ENCODE results near the gene FCHSD2. TPM values are rescaled to one million over a fixed set of nuclear protein-coding genes. Genes with fewer than 3 reads are reported as not detected.

Gene FCHSD2
- total RNA-seq, 1 donor from 2014 or later = 22.2 TPM

DNA sequence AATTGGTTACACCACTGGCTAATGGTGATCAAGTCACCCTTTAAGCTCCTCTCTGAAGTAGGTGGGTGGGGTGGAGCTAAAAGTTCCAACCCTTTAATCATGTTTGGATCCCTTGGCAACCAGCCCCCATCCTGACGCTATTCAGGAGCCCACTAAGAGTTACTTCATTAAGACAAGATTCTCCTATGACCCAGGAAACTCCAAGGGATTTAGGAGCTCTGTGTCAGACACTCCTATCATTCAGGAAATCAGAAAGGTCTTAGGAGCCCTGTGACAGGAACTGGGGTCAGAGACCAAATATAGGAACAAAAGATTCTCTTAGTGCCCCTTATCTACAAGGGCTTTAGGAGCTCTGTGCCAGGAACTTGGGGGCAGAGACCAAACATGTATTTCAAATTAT, 186.7 kb downstream of the FCHSD2 start:
- Histone ChIP-seq H3K4me3 (no peak overlapping the region), H3K4me1 (peaks cover 12% of the 10 kb centered on the region), H3K27ac (no peak overlapping the region), H3K27me3 (no peaks in the 10 kb centered on the region), H3K79me2 (ENCODE audit: low read depth) (no peaks in the 10 kb centered on the region), H3K9me3 (ENCODE audit: low read depth) (no peaks in the 10 kb centered on the region), H3K36me3 (no peaks in the 10 kb centered on the region), H2AFZ (replicated peaks) (no peak overlapping the region), H3K9ac (no peak overlapping the region), H3K4me2 (peak overlapping the region; percentile 19), H4K20me1 (ENCODE audit: low read depth) (no peaks in the 10 kb centered on the region), H3F3A (ENCODE audit: low read depth) (peaks cover 3% of the 10 kb centered on the region)
- Mint-ChIP-seq H3K4me3 (no peak overlapping the region), H3K27me3 (ENCODE audit: insufficient read depth, low read depth) (no peaks in the 10 kb centered on the region), H3K4me1 (peaks cover 13% of the 10 kb centered on the region), H3K9me3 (no peaks in the 10 kb centered on the region), H3K27ac (no peak overlapping the region), H3K36me3 (peaks cover 5% of the 10 kb centered on the region)
- TF ChIP-seq EZH2phosphoT487 (IDR thresholded peaks at IDR 0.05) (no peak), EZH2 (IDR thresholded peaks at IDR 0.05) (no peak), CTCF (IDR thresholded peaks at IDR 0.05) (no peak)
- peak; percentile 4 for DNase-seq (ENCODE audit: low spot score)

- Histone ChIP-seq H3K9me3 (ENCODE audit: low read depth) (no peaks in the 10 kb centered on the region), H3K4me1 (peaks cover 15% of the 10 kb centered on the region), H3K27me3 (no peaks in the 10 kb centered on the region), H3K36me3 (no peaks in the 10 kb centered on the region), H2AFZ (replicated peaks) (no peak overlapping the region), H3K79me2 (ENCODE audit: low read depth) (no peaks in the 10 kb centered on the region), H3K27ac (no peak overlapping the region), H3K9ac (no peak overlapping the region), H4K20me1 (ENCODE audit: low read depth) (no peaks in the 10 kb centered on the region), H3K4me3 (no peak overlapping the region), H3F3A (ENCODE audit: low read depth) (peaks cover 3% of the 10 kb centered on the region), H3K4me2 (no peak overlapping the region)
- Mint-ChIP-seq H3K36me3 (peaks cover 5% of the 10 kb centered on the region), H3K4me1 (peaks cover 13% of the 10 kb centered on the region), H3K9me3 (no peaks in the 10 kb centered on the region), H3K27ac (no peak overlapping the region), H3K27me3 (ENCODE audit: insufficient read depth, low read depth) (no peaks in the 10 kb centered on the region), H3K4me3 (no peak overlapping the region)
- TF ChIP-seq EZH2phosphoT487 (IDR thresholded peaks at IDR 0.05) = no peak
- no peak for TF ChIP-seq CTCF (IDR thresholded peaks at IDR 0.05)
- TF ChIP-seq EZH2 (IDR thresholded peaks at IDR 0.05) = no peak
- no peak for DNase-seq (ENCODE audit: low spot score)
Observed at GRCh38 chr11:72954860-72955259, 187.3 kb downstream of the FCHSD2 start.

GRCh38 chr11:72953637-72954036, 188.5 kb downstream of the FCHSD2 start:
- DNase-seq (ENCODE audit: low spot score) = no peak
- Histone ChIP-seq H3K9ac (no peak overlapping the region), H3K4me1 (peaks cover 15% of the 10 kb centered on the region), H3K9me3 (ENCODE audit: low read depth) (no peaks in the 10 kb centered on the region), H3K27me3 (no peaks in the 10 kb centered on the region), H3F3A (ENCODE audit: low read depth) (peaks cover 3% of the 10 kb centered on the region), H3K79me2 (ENCODE audit: low read depth) (no peaks in the 10 kb centered on the region), H3K4me3 (no peak overlapping the region), H4K20me1 (ENCODE audit: low read depth) (no peaks in the 10 kb centered on the region), H3K36me3 (no peaks in the 10 kb centered on the region), H3K27ac (no peak overlapping the region), H2AFZ (replicated peaks) (no peak overlapping the region), H3K4me2 (no peak overlapping the region)
- Mint-ChIP-seq H3K27me3 (ENCODE audit: insufficient read depth, low read depth) (no peaks in the 10 kb centered on the region), H3K4me3 (no peak overlapping the region), H3K9me3 (no peaks in the 10 kb centered on the region), H3K27ac (no peak overlapping the region), H3K4me1 (peaks cover 13% of the 10 kb centered on the region), H3K36me3 (peaks cover 4% of the 10 kb centered on the region)
- TF ChIP-seq EZH2phosphoT487 (IDR thresholded peaks at IDR 0.05) = no peak
- no peak for TF ChIP-seq EZH2 (IDR thresholded peaks at IDR 0.05)
- no peak for TF ChIP-seq CTCF (IDR thresholded peaks at IDR 0.05)
